Measurements from ENCODE around the gene CXorf49B. TPM values are rescaled to one million over a fixed set of nuclear protein-coding genes. Genes with fewer than 3 reads are reported as not detected.
"Not testable (repeated sequence)": the region's sequence is repeated elsewhere in the genome, so short reads cannot be mapped to it uniquely, and the experiment has no call there.

CXorf49B gene
- polyA plus RNA-seq, result not detected
- long read RNA-seq, donor 1, result 0 reads
- long read RNA-seq, donor 2, result 0 reads
- long read RNA-seq, donor 3, result 0 reads
- long read RNA-seq, donor 4, result 0 reads
- long read RNA-seq, donor 5, result 0 reads
- long read RNA-seq, donor 6, result 0 reads
- long read RNA-seq, donor 7, result 0 reads
- long read RNA-seq, donor 8, result 0 reads
- long read RNA-seq, donor 9, result 0 reads
- long read RNA-seq, donor 10, result 0 reads
- long read RNA-seq, donor 11, result 0 reads

- not testable (repeated sequence) for H3K9me3 ChIP-seq (ENCODE audit: control insufficient read depth, low read depth, low read length); DNase-seq; H3K27ac ChIP-seq (ENCODE audit: low read length); H3K27me3 ChIP-seq (ENCODE audit: control insufficient read depth, insufficient read depth, low read length); H3K4me1 ChIP-seq (ENCODE audit: control insufficient read depth, insufficient read depth, low read length); H3K36me3 ChIP-seq (ENCODE audit: control insufficient read depth, insufficient read depth, low read length); H3K4me3 ChIP-seq (ENCODE audit: low read length)
- no CpG with 5 or more reads among the region's 34 CpGs for WGBS (ENCODE audit: insufficient coverage, low lambda C conversion rate)
Observed at GRCh38 chrX:71763049-71763448, at the start of gene CXorf49B. Gene CXorf49B (plus strand): TSS chrX:71763349. CDS start chrX:71763424, 75 bp downstream.

- not testable (repeated sequence) for H3K4me1 ChIP-seq (ENCODE audit: control insufficient read depth, insufficient read depth, low read length); H3K27ac ChIP-seq (ENCODE audit: low read length); H3K27me3 ChIP-seq (ENCODE audit: control insufficient read depth, insufficient read depth, low read length); DNase-seq; H3K36me3 ChIP-seq (ENCODE audit: control insufficient read depth, insufficient read depth, low read length); H3K9me3 ChIP-seq (ENCODE audit: control insufficient read depth, low read depth, low read length); H3K4me3 ChIP-seq (ENCODE audit: low read length)
- no CpG with 5 or more reads among the region's 14 CpGs for WGBS (ENCODE audit: insufficient coverage, low lambda C conversion rate)
Observed at GRCh38 chrX:71714064-71714463, 49.1 kb upstream of the CXorf49B start.

- no CpG with 5 or more reads among the region's 8 CpGs for WGBS (ENCODE audit: insufficient coverage, low lambda C conversion rate)
- H3K36me3 ChIP-seq (ENCODE audit: control insufficient read depth, insufficient read depth, low read length); DNase-seq; H3K27ac ChIP-seq (ENCODE audit: low read length); H3K9me3 ChIP-seq (ENCODE audit: control insufficient read depth, low read depth, low read length); H3K4me3 ChIP-seq (ENCODE audit: low read length); H3K27me3 ChIP-seq (ENCODE audit: control insufficient read depth, insufficient read depth, low read length); H3K4me1 ChIP-seq (ENCODE audit: control insufficient read depth, insufficient read depth, low read length): not testable (repeated sequence)
Observed at GRCh38 chrX:71715551-71715950, 47.6 kb upstream of the CXorf49B start.

- H3K27ac ChIP-seq (ENCODE audit: low read length); H3K36me3 ChIP-seq (ENCODE audit: control insufficient read depth, insufficient read depth, low read length); DNase-seq; H3K27me3 ChIP-seq (ENCODE audit: control insufficient read depth, insufficient read depth, low read length); H3K4me1 ChIP-seq (ENCODE audit: control insufficient read depth, insufficient read depth, low read length); H3K9me3 ChIP-seq (ENCODE audit: control insufficient read depth, low read depth, low read length); H3K4me3 ChIP-seq (ENCODE audit: low read length): not testable (repeated sequence)
- no CpG with 5 or more reads among the region's 12 CpGs for WGBS (ENCODE audit: insufficient coverage, low lambda C conversion rate)
Observed at GRCh38 chrX:71716323-71716722, 46.8 kb upstream of the CXorf49B start.

GRCh38 chrX:71718185-71718584 lies 45.0 kb upstream of the CXorf49B start, which contains the start of gene CXorf49:
Gene CXorf49 (minus strand): TSS chrX:71718285. CDS start chrX:71718151, 134 bp downstream.
- not testable (repeated sequence) for H3K4me3 ChIP-seq (ENCODE audit: low read length); H3K27me3 ChIP-seq (ENCODE audit: control insufficient read depth, insufficient read depth, low read length); H3K9me3 ChIP-seq (ENCODE audit: control insufficient read depth, low read depth, low read length); H3K4me1 ChIP-seq (ENCODE audit: control insufficient read depth, insufficient read depth, low read length); DNase-seq; H3K27ac ChIP-seq (ENCODE audit: low read length); H3K36me3 ChIP-seq (ENCODE audit: control insufficient read depth, insufficient read depth, low read length)
- no CpG with 5 or more reads among the region's 30 CpGs for WGBS (ENCODE audit: insufficient coverage, low lambda C conversion rate)

GRCh38 chrX:71719195-71719594 lies 44.0 kb upstream of the CXorf49B start:
- not testable (repeated sequence) for H3K36me3 ChIP-seq (ENCODE audit: control insufficient read depth, insufficient read depth, low read length); H3K27ac ChIP-seq (ENCODE audit: low read length); H3K27me3 ChIP-seq (ENCODE audit: control insufficient read depth, insufficient read depth, low read length); H3K4me1 ChIP-seq (ENCODE audit: control insufficient read depth, insufficient read depth, low read length); DNase-seq; H3K9me3 ChIP-seq (ENCODE audit: control insufficient read depth, low read depth, low read length); H3K4me3 ChIP-seq (ENCODE audit: low read length)
- WGBS (ENCODE audit: insufficient coverage, low lambda C conversion rate), result no CpG with 5 or more reads among the region's 30 CpGs

- H3K27me3 ChIP-seq (ENCODE audit: control insufficient read depth, insufficient read depth, low read length); H3K36me3 ChIP-seq (ENCODE audit: control insufficient read depth, insufficient read depth, low read length); DNase-seq; H3K4me3 ChIP-seq (ENCODE audit: low read length); H3K9me3 ChIP-seq (ENCODE audit: control insufficient read depth, low read depth, low read length); H3K4me1 ChIP-seq (ENCODE audit: control insufficient read depth, insufficient read depth, low read length); H3K27ac ChIP-seq (ENCODE audit: low read length): not testable (repeated sequence)
- WGBS (ENCODE audit: insufficient coverage, low lambda C conversion rate), result no CpG with 5 or more reads among the region's 20 CpGs
Observed at GRCh38 chrX:71720289-71720886, 42.8 kb upstream of the CXorf49B start.

GRCh38 chrX:71760688-71761281 lies 2.4 kb upstream of the CXorf49B start:
- not testable (repeated sequence) for H3K4me1 ChIP-seq (ENCODE audit: control insufficient read depth, insufficient read depth, low read length); H3K9me3 ChIP-seq (ENCODE audit: control insufficient read depth, low read depth, low read length); H3K36me3 ChIP-seq (ENCODE audit: control insufficient read depth, insufficient read depth, low read length); H3K4me3 ChIP-seq (ENCODE audit: low read length); H3K27ac ChIP-seq (ENCODE audit: low read length); DNase-seq; H3K27me3 ChIP-seq (ENCODE audit: control insufficient read depth, insufficient read depth, low read length)
- WGBS (ENCODE audit: insufficient coverage, low lambda C conversion rate), result no CpG with 5 or more reads among the region's 20 CpGs

- H3K27me3 ChIP-seq (ENCODE audit: control insufficient read depth, insufficient read depth, low read length); H3K27ac ChIP-seq (ENCODE audit: low read length); H3K4me1 ChIP-seq (ENCODE audit: control insufficient read depth, insufficient read depth, low read length); H3K36me3 ChIP-seq (ENCODE audit: control insufficient read depth, insufficient read depth, low read length); H3K4me3 ChIP-seq (ENCODE audit: low read length); H3K9me3 ChIP-seq (ENCODE audit: control insufficient read depth, low read depth, low read length); DNase-seq: not testable (repeated sequence)
- no CpG with 5 or more reads among the region's 11 CpGs for WGBS (ENCODE audit: insufficient coverage, low lambda C conversion rate)
Observed at GRCh38 chrX:71764832-71765231, 1.7 kb downstream of the CXorf49B start.

- not testable (repeated sequence) for DNase-seq; H3K27me3 ChIP-seq (ENCODE audit: control insufficient read depth, insufficient read depth, low read length); H3K36me3 ChIP-seq (ENCODE audit: control insufficient read depth, insufficient read depth, low read length); H3K9me3 ChIP-seq (ENCODE audit: control insufficient read depth, low read depth, low read length); H3K27ac ChIP-seq (ENCODE audit: low read length); H3K4me3 ChIP-seq (ENCODE audit: low read length); H3K4me1 ChIP-seq (ENCODE audit: control insufficient read depth, insufficient read depth, low read length)
- WGBS (ENCODE audit: insufficient coverage, low lambda C conversion rate), result no CpG with 5 or more reads among the region's 8 CpGs
Observed at GRCh38 chrX:71765613-71766012, 2.5 kb downstream of the CXorf49B start.

- H3K36me3 ChIP-seq (ENCODE audit: control insufficient read depth, insufficient read depth, low read length); H3K4me1 ChIP-seq (ENCODE audit: control insufficient read depth, insufficient read depth, low read length); H3K27me3 ChIP-seq (ENCODE audit: control insufficient read depth, insufficient read depth, low read length); H3K9me3 ChIP-seq (ENCODE audit: control insufficient read depth, low read depth, low read length); DNase-seq; H3K27ac ChIP-seq (ENCODE audit: low read length); H3K4me3 ChIP-seq (ENCODE audit: low read length): not testable (repeated sequence)
- no CpG with 5 or more reads among the region's 14 CpGs for WGBS (ENCODE audit: insufficient coverage, low lambda C conversion rate)
Observed at GRCh38 chrX:71767134-71767533, 4.0 kb downstream of the CXorf49B start.
